HG03097 (cell line): ENCODE results near the gene CTAGE4.
"Not testable (repeated sequence)": the region's sequence is repeated elsewhere in the genome, so short reads cannot be mapped to it uniquely, and the experiment has no call there.

ENCODE experiments used
- ATAC-seq: cut with Tn5 transposase; IDR thresholded peaks from one replicate; pipeline ENCODE4 v1.9.1; 2021; ENCODE audit not compliant: unreplicated experiment, low FRiP score

Gene CTAGE4, protein sequence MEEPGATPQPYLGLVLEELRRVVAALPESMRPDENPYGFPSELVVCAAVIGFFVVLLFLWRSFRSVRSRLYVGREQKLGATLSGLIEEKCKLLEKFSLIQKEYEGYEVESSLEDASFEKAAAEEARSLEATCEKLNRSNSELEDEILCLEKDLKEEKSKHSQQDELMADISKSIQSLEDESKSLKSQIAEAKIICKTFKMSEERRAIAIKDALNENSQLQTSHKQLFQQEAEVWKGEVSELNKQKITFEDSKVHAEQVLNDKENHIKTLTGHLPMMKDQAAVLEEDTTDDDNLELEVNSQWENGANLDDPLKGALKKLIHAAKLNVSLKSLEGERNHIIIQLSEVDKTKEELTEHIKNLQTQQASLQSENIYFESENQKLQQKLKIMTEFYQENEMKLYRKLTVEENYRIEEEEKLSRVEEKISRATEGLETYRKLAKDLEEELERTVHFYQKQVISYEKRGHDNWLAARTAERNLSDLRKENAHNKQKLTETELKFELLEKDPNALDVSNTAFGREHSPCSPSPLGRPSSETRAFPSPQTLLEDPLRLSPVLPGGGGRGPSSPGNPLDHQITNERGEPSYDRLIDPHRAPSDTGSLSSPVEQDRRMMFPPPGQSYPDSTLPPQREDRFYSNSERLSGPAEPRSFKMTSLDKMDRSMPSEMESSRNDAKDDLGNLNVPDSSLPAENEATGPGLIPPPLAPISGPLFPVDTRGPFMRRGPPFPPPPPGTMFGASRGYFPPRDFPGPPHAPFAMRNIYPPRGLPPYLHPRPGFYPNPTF

DNA sequence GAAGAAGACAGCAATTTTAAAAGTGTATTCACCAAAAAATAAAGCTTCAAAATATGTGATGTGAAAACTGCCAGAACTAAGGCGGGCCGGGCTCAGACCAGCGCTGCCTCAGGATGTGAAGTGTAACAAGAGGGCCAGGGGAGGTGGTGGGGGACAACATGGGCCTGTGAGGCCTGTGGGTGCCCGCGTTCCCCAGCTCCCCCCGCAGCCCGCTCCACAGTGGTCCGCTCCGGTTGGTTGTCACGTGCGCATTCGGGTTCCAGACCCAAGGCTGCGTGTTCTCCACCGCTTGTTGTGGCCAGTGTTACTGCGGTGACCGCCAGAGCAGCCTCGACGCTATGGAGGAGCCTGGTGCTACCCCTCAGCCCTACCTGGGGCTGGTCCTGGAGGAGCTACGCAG is at the start of gene CTAGE4:
Gene CTAGE4 (plus strand): TSS at position 301 of the 400 bp plus-strand sequence. CDS start 38 bp downstream, at position 339.
- ATAC-seq: not testable (repeated sequence)

DNA sequence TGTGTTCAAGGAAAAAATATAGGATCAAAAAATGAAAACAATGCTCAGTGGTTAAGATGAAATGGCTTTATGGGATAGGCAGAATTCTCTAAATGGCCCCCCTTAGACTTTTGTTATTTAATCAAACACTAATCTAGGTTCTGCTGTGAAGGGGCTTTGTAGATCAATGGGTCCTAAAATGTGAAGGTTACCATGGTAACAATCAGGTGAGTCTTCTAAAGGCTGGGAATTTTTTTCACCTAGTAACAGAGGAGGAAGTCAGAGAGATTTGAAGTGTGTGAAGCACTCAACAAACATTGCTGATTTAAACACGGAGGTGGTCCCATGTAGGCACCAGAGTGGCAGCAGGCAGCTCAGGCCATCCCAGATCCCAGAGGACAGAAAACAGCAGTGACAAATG is 49.1 kb upstream of the CTAGE4 start:
- no peak for ATAC-seq

DNA sequence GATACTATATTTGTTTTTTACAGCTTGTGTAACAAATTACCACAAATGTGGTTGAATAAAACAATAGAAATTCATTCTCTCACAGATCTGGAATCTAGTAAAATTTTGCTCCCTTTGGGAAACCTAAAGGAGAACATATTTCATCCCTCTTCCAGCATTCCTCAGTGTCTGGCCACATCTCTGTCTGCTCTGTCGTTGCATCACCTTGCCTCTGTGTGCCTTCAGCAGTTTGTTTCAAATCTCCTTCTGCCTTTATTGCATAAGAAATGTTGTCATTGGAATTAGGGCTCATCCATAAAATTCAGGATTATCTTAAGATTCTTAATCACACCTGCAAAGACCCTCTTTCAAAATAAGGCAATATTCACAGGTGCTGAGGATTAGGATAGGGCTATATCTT is 45.8 kb upstream of the CTAGE4 start:
- no peak for ATAC-seq

DNA sequence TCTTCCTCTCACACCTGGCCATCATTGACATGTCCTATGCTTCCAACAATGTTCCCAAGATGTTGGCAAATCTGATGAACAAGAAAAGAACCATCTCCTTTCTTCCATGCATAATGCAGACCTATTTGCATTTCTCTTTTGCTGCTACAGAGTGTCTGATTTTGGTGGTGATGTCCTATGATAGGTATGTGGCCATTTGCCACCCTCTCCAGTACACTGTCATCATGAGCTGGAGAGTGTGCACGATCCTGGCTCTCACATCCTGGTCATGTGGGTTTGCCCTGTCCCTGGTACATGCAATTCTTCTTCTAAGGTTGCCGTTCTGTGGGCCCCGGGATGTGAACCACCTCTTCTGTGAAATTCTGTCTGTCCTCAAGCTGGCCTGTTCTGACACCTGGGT is 41.1 kb upstream of the CTAGE4 start:
- ATAC-seq: no peak

DNA sequence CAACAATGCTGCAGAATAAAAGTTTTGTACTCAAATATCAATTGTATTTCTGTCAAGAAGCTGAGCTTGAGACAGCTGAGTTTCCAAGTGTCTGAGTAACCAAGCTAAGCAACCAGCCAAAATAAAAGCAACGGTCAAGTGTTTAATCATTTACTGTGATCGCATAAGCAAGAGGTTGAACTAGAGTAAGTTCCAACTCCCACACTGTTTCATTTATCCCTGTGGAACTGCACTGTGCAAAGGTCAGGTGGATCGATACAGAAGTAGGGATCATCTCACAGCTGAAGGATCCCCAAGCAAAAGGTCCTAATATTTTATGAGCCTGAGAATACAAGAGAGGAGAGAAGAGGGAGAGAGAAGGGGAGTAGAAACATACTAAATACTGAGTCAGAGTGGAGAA is 38.8 kb upstream of the CTAGE4 start:
- no peak for ATAC-seq

DNA sequence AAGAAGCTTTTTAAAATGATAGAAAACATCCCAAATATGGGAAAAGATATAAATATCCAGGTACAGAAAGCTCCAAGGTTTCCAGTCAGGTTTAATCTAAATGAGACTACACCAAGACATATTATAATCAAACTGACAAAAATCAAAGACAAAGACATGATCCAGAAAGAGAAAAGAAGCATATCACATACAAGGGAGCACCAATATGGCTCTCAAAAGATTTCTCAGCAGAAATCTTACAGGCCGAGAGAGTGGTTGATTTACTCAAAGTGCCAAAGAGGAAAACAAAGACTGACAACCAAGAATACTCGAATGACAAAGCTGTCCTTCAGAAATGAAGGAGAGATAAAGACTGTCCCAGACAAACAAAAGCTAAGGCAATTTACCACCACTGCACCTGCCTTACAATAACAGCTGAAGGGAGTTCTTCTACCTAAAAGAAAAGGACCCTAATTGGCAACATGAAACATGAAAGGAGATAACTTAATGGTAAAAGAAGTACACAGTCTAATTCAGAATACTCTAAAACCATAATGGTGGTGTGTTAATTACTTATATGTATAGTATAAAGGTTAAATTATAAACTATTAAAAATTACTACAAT is 34.9 kb upstream of the CTAGE4 start:
- ATAC-seq: no peak

DNA sequence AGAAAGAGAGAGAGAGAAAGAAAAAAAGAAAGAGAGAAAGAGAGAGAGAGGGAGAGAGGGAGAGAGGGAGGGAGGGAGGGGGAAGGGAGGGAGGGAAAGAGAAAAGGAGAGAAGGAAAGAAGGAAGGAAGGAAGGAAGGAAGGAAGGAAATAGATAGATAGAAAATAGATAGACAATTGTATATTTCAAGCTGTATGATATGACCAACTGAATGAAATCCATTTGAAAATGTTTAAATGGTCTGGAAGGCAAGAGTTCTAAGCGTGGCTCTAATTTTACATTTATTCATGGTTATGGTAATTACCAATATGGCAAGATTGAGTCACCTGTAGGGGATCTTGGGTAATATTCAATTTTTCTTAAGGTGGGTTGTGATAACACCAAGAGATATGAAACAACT is 24.4 kb upstream of the CTAGE4 start:
- ATAC-seq: no peak

DNA sequence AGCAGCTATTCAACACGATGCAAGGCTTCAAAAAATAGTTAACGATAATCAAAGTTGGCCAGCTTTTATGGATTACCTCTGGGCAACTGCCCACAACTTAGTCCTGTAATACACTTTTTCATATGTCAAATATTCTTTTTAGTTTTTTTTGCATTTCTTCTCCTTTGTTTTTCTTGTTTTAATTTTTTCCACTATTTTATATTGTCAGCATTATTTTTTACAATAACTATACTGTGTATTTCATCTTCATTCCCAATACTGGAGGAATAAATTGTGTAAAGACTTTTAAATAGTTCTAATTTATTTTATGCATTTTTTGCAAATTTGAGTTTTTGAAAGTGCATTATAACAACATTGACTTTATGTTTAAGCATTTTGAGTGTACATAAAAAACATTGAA is 18.5 kb upstream of the CTAGE4 start:
- no peak for ATAC-seq

DNA sequence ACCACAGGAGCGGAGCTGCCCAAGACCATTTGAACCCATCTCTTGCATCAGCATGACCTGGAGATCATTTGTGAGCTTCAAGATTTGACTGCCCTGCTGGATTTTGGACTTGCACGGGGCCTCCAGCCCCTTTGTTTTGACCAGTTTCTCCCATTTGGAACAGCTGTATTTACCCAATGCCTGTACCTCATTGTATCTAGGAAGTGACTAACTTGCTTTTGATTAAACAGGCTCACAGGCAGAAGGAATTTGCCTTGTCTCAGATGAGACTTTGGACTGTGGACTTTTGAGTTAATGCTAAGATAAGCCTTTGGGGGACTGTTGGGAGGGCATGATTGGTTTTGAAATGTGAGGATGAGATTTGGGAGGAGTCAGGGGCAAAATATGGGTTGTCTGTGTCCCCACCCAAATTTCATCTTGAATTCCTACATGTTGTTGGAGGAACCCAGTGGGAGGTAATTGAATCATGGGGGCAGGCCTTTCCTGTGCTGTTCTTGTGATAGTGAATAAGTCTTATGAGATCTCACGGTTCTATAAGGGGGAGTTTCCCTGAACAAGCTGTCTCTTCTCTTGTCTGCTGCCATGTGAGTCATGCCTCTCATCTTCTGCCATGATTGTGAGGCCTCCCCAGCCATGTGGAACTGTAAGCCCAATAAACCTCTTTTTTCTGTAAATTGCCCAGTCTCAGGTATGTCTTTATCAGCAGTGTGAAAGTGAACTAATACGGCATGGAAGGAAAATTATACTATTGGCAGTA is 11.5 kb upstream of the CTAGE4 start:
- not testable (repeated sequence) for ATAC-seq

DNA sequence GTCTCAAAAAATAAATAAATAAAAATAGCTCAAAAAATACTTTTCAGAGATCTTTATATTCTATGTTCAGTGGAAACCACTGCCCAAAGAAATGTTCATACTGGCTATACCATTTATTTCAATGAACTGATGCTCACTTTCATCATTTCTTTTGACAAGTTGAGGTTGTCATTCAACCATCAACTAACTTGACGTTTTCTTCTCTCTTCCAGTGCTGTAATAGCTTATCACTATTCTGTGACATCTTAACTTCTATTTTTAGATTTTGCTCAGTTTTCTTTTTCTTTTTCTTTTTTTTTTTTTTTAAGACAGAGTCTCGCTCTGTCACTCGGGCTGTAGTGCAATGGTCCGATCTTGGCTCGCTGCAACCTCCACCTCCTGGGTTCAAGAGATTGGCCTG is 8.7 kb upstream of the CTAGE4 start:
- no peak for ATAC-seq

DNA sequence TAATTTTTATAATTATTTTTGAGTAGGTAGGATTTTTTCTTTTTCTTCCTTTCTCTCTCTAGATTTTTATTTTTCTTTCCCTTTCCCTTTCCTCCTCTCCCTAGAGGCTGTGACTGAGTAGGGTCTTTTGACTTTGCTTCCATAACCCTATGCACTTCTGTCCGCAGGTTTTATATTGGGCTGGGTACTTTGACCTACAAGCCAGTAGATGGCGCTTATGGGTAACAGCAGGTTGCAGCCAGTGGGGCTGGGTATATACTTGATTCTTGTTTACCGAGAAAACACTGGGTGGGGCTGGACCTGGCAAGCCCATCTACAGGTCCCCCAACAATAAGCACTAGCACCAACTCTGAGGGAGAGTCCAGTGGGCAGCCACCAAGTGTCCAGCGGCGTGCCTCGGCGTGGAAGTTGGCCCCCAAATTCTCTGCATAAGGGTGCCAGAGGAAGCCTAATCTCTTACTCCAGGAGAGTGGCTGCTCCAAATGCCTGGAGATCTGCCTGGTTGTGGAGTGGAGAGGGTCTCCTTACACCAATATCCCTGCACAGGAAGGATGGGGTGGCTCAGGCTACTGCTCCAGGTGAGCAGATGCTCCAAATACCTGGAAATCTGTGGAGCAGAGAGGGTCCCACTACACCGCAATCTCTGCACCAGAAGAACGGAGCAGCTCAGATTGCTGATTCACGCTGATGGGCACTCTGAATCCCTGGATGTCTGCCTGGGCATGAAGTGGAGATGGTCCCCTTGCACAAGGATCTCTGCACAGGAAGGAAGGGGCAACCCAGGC is 4.7 kb upstream of the CTAGE4 start:
- ATAC-seq: peak; percentile 87

DNA sequence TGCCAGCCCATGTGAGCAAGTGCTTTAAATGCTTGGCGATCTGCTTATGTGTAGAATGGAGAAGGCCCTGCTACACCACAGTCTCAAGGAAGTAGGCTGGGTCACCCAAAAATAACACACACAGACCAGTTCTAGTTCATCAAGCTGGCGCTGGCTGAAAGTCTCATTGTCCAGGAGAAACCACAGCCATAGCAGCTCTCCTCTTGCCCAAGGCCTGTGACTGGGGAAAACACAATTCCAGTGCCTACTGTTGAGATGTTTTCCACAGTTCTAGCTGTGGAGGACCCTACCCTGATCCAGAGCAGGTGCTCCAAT is 4.1 kb upstream of the CTAGE4 start:
- ATAC-seq: not testable (repeated sequence)

DNA sequence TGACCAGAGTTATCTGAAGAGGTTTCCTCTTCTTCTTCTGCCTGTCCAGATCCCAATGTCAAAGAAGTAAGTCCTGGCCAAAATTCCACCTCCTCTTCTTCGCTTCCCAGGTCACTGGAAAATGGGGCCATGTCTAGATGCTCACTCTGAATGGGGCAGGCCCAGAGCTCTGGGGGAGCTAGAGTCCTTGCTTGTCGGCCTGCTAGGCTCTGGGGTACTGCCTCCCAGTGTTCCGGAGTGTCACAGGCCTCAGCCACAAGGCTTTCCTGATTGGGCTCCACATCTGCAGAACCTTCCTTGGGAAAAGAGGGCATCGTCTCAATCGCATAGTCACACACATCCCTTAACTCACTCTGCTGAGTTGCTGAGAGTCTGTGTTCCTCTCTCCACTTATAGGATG is 4.6 kb downstream of the CTAGE4 start:
- ATAC-seq: not testable (repeated sequence)

DNA sequence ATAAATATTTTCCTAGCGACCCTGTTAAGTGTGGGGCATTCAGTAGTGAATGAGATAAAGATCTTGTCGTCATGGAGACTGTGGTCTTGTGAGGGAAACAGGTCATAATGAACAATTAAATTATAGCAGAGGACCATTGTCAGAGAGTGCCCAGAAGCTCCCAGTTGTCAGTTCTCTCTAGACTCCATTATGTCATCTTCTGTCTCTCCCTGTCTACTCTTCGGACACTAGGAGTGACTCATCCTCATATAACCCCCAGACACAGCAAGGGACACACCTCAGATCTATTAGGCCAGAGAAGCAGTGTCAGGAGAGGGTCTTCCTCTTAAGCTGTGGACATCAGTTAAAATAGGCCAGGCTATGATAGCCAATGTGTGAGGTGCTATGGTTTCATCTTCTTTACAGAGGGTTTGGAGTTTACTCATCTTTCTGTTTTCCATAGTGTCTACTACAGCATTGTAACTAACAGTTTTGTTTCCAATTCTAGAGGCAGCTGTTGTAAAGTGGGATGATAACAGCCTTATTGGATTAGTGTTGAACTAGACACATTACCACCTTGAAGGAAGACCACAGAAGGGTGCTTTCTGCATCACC is 5.4 kb downstream of the CTAGE4 start:
- not testable (repeated sequence) for ATAC-seq

DNA sequence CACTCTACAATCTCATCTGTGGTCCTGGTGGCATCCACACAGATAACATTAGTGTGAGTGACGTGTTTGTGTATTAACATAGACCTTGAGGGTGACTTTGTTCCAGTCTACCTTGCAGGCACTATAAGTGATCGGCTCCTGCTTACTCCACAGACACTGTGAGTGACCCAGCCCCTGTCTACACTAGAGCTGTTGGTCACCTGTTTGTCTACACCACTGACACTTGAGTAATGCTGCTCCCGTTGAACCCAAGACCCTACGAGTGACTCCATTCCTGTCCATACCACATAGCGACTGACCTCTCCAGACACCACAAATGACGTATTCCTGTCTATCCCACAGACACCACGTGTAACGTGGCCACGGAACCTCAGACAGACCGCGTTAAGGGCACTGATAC is 10.5 kb downstream of the CTAGE4 start:
- not testable (repeated sequence) for ATAC-seq

DNA sequence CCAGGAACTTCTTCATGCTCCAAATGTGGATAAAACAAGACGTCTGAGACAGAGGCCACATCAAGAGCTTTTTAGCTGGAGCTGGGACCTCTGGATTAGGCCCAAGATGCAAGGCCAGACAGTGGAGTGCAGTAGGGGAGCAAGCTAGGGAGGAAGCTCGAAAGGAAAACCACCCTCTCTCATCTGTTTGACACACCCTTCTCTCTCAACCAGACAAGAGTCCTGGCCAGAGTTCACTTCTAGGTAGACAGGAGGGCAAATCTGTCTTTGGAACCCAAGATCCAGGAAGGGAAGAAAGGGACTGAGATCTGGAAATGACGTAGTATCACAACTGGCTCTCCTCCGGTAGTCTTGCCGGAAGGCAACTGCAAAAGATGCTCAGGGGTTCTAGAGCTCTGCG is 11.2 kb downstream of the CTAGE4 start:
- not testable (repeated sequence) for ATAC-seq

DNA sequence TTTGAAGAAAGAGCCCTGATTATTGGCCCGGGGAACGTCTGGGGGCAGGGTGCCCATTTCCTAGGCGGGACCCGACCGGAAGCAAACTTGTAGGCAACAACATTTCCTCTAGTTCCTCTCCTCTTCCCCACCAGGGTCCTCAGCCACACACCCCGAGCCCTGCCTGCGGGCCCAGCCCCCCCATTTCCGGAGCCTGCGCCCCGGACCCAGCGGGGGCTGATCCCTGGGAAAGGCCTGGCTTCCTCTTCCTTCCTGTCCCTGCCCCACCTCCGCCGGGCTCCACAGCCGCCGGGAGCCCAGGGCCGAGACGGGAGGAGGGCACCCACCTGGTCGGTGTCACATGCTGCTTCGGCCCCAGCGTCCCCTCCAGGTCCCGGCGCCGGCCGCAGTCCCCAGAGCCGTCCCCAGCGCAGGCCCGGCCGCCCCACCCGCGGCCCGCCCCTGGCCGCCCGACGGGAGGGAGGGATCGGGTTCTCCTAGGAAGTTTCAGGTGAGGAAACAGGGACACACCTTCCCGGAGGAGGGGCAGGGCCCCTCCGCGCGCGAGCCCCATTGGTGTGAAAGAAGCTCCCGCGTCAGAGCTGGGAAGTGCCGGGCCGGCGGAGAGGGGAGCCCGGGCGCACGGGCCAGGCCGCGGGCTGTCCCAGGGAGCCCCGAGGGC is 12.1 kb downstream of the CTAGE4 start, which contains the start of gene ARHGEF35:
Gene ARHGEF35 (minus strand): TSS at position 622 of the 661 bp plus-strand sequence. CDS start 7,450 bp downstream, outside the sequence.
- peak; percentile 74 for ATAC-seq

DNA sequence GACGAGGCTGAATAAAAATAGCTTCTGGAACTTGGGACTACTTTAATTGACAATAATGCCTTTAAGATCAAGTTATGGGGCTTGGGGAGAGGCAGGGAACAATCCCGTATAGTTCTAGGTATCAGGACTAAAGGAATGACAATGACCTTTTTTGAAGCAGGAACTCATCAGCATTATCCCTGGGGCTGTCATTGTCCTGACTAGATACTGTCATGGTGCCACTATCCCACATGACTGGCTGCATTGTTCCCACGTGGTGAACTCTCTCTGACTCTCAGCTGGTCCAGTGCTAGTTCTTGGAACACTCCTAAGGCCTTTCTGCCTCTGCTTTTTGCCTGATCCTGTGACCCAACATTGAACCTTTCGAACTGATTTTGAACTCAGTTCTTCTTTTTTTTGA is 15.7 kb downstream of the CTAGE4 start:
- ATAC-seq: not testable (repeated sequence)

DNA sequence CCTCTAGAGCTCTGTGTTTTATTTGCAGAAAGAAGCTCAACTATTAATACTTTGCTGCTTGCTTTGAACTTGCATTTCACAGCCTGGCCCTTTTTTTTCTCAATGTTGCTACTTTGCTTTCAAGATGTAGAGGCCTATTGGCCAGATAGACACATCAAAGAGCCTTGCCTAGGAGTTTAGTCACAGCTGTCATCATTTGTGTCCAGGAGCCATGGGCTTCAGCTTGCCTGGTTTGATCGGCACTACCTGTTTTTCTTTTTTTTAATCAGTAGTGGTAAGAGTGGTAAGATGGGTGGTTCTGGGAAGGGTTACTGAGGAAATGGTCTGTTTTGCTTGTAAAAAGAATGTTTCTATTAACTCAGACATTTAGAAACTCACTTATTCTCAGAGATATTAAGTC is 18.7 kb downstream of the CTAGE4 start:
- not testable (repeated sequence) for ATAC-seq
